HepG2 (cell line): ENCODE data around the gene TRANK1.

Experiments
- CTCF ChIP-seq: sonication (generic); formaldehyde crosslinking; IDR thresholded peaks from 2 replicates; pipeline ENCODE4 v1.5.0; 2020; ENCODE audit warnings: mild to moderate bottlenecking, missing genetic modification reagents, moderate library complexity
- DPF2 ChIP-seq: sonication (generic); formaldehyde crosslinking; IDR thresholded peaks from 2 replicates; pipeline ENCODE4 v1.4.0; 2020; ENCODE audit warnings: mild to moderate bottlenecking, low read depth, missing genetic modification reagents, borderline replicate concordance
- FOXA1 ChIP-seq, 2 experiments: fragments of 450-650 bp in 1 of 2; sonication (generic) in 1 of 2; formaldehyde crosslinking in 1 of 2; IDR thresholded peaks; 2 replicates each; pipeline versions ENCODE4 v1.4.0 to v1.6.1; 2016 to 2020; ENCODE audit warnings: missing genetic modification reagents in 1 of 2
- GTF2F1 ChIP-seq: fragments of 150-350 bp; IDR thresholded peaks from 2 replicates; pipeline ENCODE4 v1.6.1; 2014; ENCODE audit warnings: low read length
- HMGXB4 ChIP-seq, 2 experiments: sonication (generic) in 1 of 2; formaldehyde crosslinking in 1 of 2; IDR thresholded peaks; 2 replicates each; pipeline versions ENCODE4 v1.4.0 to v1.6.1; 2018 to 2020; ENCODE audit warnings: missing genetic modification reagents in 2 of 2, borderline replicate concordance in 1 of 2, low read depth in 1 of 2, mild to moderate bottlenecking in 1 of 2, missing biosample characterization in 1 of 2
- PATZ1 ChIP-seq: sonication (generic); formaldehyde crosslinking; IDR thresholded peaks from 2 replicates; pipeline ENCODE4 v1.4.0; 2020; ENCODE audit warnings: missing genetic modification reagents
- PRDM15 ChIP-seq: sonication (generic); formaldehyde crosslinking; IDR thresholded peaks from 2 replicates; pipeline ENCODE4 v1.4.0; 2020; ENCODE audit warnings: missing genetic modification reagents
- SIN3A ChIP-seq: IDR thresholded peaks from 2 replicates; pipeline ENCODE4 v1.6.1; 2011; ENCODE audit warnings: low read depth, mild to moderate bottlenecking, control low read depth, low read length, borderline replicate concordance
- TOE1 ChIP-seq: sonication (generic); formaldehyde crosslinking; IDR thresholded peaks from 2 replicates; pipeline ENCODE4 v1.4.0; 2020; ENCODE audit warnings: mild to moderate bottlenecking, missing genetic modification reagents
- YY1 ChIP-seq: IDR thresholded peaks from 2 replicates; pipeline ENCODE4 v1.6.1; 2011; ENCODE audit warnings: low read length, low read depth, moderate library complexity, mild to moderate bottlenecking; ENCODE audit not compliant: insufficient read depth, insufficient replicate concordance
- ZNF121 ChIP-seq: sonication (generic); formaldehyde crosslinking; IDR thresholded peaks from 2 replicates; pipeline ENCODE4 v1.5.0; 2020; ENCODE audit warnings: mild to moderate bottlenecking, missing genetic modification reagents
- ZNF782 ChIP-seq: sonication (generic); formaldehyde crosslinking; IDR thresholded peaks from 2 replicates; pipeline ENCODE4 v1.4.0; 2020; ENCODE audit warnings: missing genetic modification reagents, mild to moderate bottlenecking, borderline replicate concordance

GRCh38 chr3:36944012-36944640 lies 728 bp downstream of the TRANK1 start:
- no peak for TF ChIP-seq YY1
- TF ChIP-seq ZNF782 (CRISPR knock-in tag) = no peak
- TF ChIP-seq DPF2 (CRISPR knock-in tag) = no peak
- no peak for TF ChIP-seq SIN3A
- TF ChIP-seq FOXA1 (IDR thresholded peaks at IDR 0.05) = no peak
- no peak for TF ChIP-seq FOXA1 (CRISPR knock-in tag; IDR thresholded peaks at IDR 0.05)
- no peak for TF ChIP-seq CTCF (CRISPR knock-in tag)
- TF ChIP-seq PRDM15 = no peak
- no peak for TF ChIP-seq GTF2F1
- no peak for TF ChIP-seq HMGXB4 (CRISPR knock-in tag; IDR thresholded peaks at IDR 0.05; ENCODE audit: borderline replicate concordance in 1 of 2, low read depth in 1 of 2)
- no peak for TF ChIP-seq PATZ1 (CRISPR knock-in tag)
- no peak for TF ChIP-seq TOE1 (CRISPR knock-in tag)
- no peak for TF ChIP-seq ZNF121 (CRISPR knock-in tag)
